ENCODE measurements around the gene BAIAP2.

- TF ChIP-seq CTCF (IDR thresholded peaks at IDR 0.05; ENCODE audit: poor library complexity) (no peak), EZH2 (IDR thresholded peaks at IDR 0.05; ENCODE audit: borderline replicate concordance) (no peak)
Measured at GRCh38 chr17:81002409-81003361, 32.3 kb upstream of the BAIAP2 start.

Measured in hepatocyte (in vitro differentiated cells).